Osteoblast (primary cell): ENCODE measurements around the gene SULT4A1. TPM values are rescaled to one million over a fixed set of nuclear protein-coding genes. Genes with fewer than 3 reads are reported as not detected.

Source experiments
- DNase-seq: peaks from one replicate; pipeline ENCODE4 v3.0.0; 2011; ENCODE audit warnings: low spot score, mixed read lengths; ENCODE audit not compliant: insufficient read length; ENCODE audit errors: missing footprints
- H2AFZ ChIP-seq: 2 replicates; pipeline ENCODE4 v1.6.0; 2011; ENCODE audit warnings: mild to moderate bottlenecking, low read length
- H3K27ac ChIP-seq: 2 replicates; pipeline ENCODE4 v1.5.1; 2011; ENCODE audit warnings: mild to moderate bottlenecking, low read depth, low read length, moderate library complexity
- H3K27me3 ChIP-seq: 2 replicates; pipeline ENCODE4 v1.6.0; 2012; ENCODE audit warnings: mild to moderate bottlenecking, control low read depth, inconsistent platforms, low read length, moderate library complexity; ENCODE audit not compliant: insufficient read depth
- H3K36me3 ChIP-seq: 2 replicates; pipeline ENCODE4 v1.5.1; 2011; ENCODE audit warnings: mild to moderate bottlenecking, low read length, control low read depth, moderate library complexity; ENCODE audit not compliant: insufficient read depth
- H3K4me1 ChIP-seq: 2 replicates; pipeline ENCODE4 v1.5.1; 2011; ENCODE audit warnings: mild to moderate bottlenecking, low read length, control low read depth, moderate library complexity; ENCODE audit not compliant: insufficient read depth
- H3K4me2 ChIP-seq: 2 replicates; pipeline ENCODE4 v1.6.0; 2011; ENCODE audit warnings: mild to moderate bottlenecking, low read length; ENCODE audit not compliant: insufficient read depth
- H3K4me3 ChIP-seq: fragments of 200-600 bp; sonication (generic); 3 replicates; pipeline ENCODE4 v1.5.1; 2012; ENCODE audit warnings: mild to moderate bottlenecking, low read length, inconsistent platforms; ENCODE audit not compliant: insufficient read depth
- H3K79me2 ChIP-seq: 2 replicates; pipeline ENCODE4 v1.6.0; 2012; ENCODE audit warnings: mild to moderate bottlenecking, low read length, control low read depth, inconsistent platforms; ENCODE audit not compliant: insufficient read depth
- H3K9me3 ChIP-seq: 2 replicates; pipeline ENCODE4 v1.5.1; 2011; ENCODE audit warnings: low read depth, low read length, control low read depth
- H4K20me1 ChIP-seq: 2 replicates; pipeline ENCODE4 v1.6.0; 2012; ENCODE audit warnings: mild to moderate bottlenecking, low read length, control low read depth; ENCODE audit not compliant: insufficient read depth
- CTCF ChIP-seq: IDR thresholded peaks from 2 replicates; pipeline ENCODE4 v1.5.1; 2011; ENCODE audit warnings: mild to moderate bottlenecking, low read depth, low read length, moderate library complexity; ENCODE audit errors: extremely low read depth
- total RNA-seq: library from RNA; depleted of rRNA; stranded (reverse); fragments of >200 nt; gene quantifications from 2 replicates; pipeline ENCODE4 v1.2.3, GENCODE V29; 2012

SULT4A1 gene
- total RNA-seq, 1 donor: under 0.01 TPM

GRCh38 chr22:43883719-43884415 is 21.6 kb upstream of the SULT4A1 start:
- no peaks in the 10 kb centered on the region for H3K9me3 ChIP-seq
- H3K79me2 ChIP-seq: no peaks in the 10 kb centered on the region
- no peak overlapping the region for H2AFZ ChIP-seq
- no peak for TF ChIP-seq CTCF
- H3K36me3 ChIP-seq: no peaks in the 10 kb centered on the region
- no peaks in the 10 kb centered on the region for H4K20me1 ChIP-seq
- no peak overlapping the region for H3K4me2 ChIP-seq
- no peak overlapping the region for H3K4me3 ChIP-seq
- peak; percentile 34 for DNase-seq
- H3K27me3 ChIP-seq: peaks cover 4% of the 10 kb centered on the region
- H3K27ac ChIP-seq: no peak overlapping the region
- no peaks in the 10 kb centered on the region for H3K4me1 ChIP-seq

GRCh38 chr22:43883012-43883661 is 20.8 kb upstream of the SULT4A1 start:
- TF ChIP-seq CTCF: peak; percentile 54
- peaks cover 7% of the 10 kb centered on the region for H3K27me3 ChIP-seq
- no peaks in the 10 kb centered on the region for H3K4me1 ChIP-seq
- no peaks in the 10 kb centered on the region for H3K9me3 ChIP-seq
- peak; percentile 97 for DNase-seq
- H2AFZ ChIP-seq: no peak overlapping the region
- no peaks in the 10 kb centered on the region for H4K20me1 ChIP-seq
- H3K4me2 ChIP-seq: no peak overlapping the region
- no peak overlapping the region for H3K27ac ChIP-seq
- no peaks in the 10 kb centered on the region for H3K36me3 ChIP-seq
- H3K79me2 ChIP-seq: no peaks in the 10 kb centered on the region
- H3K4me3 ChIP-seq: no peak overlapping the region

- peak; percentile 11 for DNase-seq
- no peaks in the 10 kb centered on the region for H3K9me3 ChIP-seq
- peaks cover 8% of the 10 kb centered on the region for H3K27me3 ChIP-seq
- H3K4me1 ChIP-seq: no peaks in the 10 kb centered on the region
- H4K20me1 ChIP-seq: no peaks in the 10 kb centered on the region
- H3K79me2 ChIP-seq: no peaks in the 10 kb centered on the region
- no peaks in the 10 kb centered on the region for H3K36me3 ChIP-seq
- no peak overlapping the region for H3K4me2 ChIP-seq
- no peak overlapping the region for H3K27ac ChIP-seq
- no peak overlapping the region for H2AFZ ChIP-seq
- TF ChIP-seq CTCF: no peak
- no peak overlapping the region for H3K4me3 ChIP-seq
Observed at GRCh38 chr22:43882122-43882767, 19.9 kb upstream of the SULT4A1 start.
